ENCODE data around the gene HYDIN.

DNA sequence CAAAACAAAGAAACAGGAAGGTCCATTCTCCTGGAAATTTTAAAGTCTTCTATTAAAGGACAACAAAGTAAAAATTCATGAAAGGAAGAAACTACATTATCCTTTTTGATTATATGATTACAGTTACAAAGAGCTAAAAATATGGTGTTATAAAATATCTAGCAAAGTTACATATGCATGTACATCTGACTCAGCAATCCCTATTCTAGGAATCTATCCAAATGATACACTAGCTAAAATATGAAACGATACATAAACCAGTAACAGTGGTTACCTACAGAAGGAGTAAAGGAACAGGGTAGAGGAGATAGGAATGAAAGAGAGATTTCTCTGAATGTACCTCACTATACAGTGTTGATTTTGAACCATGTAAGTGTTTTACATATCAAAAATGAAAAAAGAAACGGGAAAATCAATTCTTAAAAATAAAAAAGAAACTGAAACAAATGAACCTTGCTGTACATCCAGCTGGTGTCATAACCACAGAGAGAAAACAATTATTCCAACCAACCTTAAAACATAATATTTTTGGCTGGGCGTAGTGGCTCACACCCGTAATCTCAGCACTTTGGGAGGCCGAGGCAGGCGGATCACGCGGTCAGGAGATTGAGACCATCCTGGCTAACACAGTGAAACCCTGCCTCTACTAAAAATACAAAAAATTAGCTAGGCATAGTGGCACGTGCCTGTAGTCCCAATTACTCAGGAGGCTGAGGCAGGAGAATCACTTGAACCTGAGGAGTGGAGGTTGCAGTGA lies 41.4 kb downstream of the HYDIN start:
- TF ChIP-seq POLR2AphosphoS5 (IDR thresholded peaks at IDR 0.05; ENCODE audit: low read depth, low read length) (no peak), POLR2A (IDR thresholded peaks at IDR 0.05; ENCODE audit: low read depth, low read length) (no peak), TAF1 (IDR thresholded peaks at IDR 0.05; ENCODE audit: low read depth, low read length) (no peak), POU2F2 (IDR thresholded peaks at IDR 0.05; ENCODE audit: low read depth, low read length) (no peak)

All from GM12891 (cell line).